ENCODE data around the gene EPB41L4A. TPM values are rescaled to one million over a fixed set of nuclear protein-coding genes. Genes with fewer than 3 reads are reported as not detected.

Gene EPB41L4A
- polyA plus RNA-seq, 1 donor (not counting 4 experiments of a cell fraction or from before 2014, with no cell fraction given) = 3.5 TPM

- no peak for FAIRE-seq
- dilution Hi-C loops (cut with MboI; ENCODE audit: extremely low pct_ligation_motif_present, low sequenced_read_pairs) = no loop called here
- Histone ChIP-seq H2AFZ (ENCODE audit: control insufficient read depth, low read length) (no peak overlapping the region), H3K27ac (ENCODE audit: control insufficient read depth, insufficient read depth, low read length) (no peak overlapping the region), H3K4me3 (ENCODE audit: control insufficient read depth in 2 of 3, extremely low read depth in 1 of 3, insufficient read depth in 2 of 3, low read depth in 1 of 3, low read length in 3 of 3) (no peak overlapping the region), H3K27me3 (ENCODE audit: control insufficient read depth, extremely low read depth, insufficient read depth, low read length) (no peaks in the 10 kb centered on the region), H4K20me1 (ENCODE audit: control insufficient read depth, extremely low read depth, insufficient read depth, low read length) (no peaks in the 10 kb centered on the region), H3K36me3 (ENCODE audit: control insufficient read depth in 2 of 2, extremely low read depth in 1 of 2, insufficient read depth in 2 of 2, low read length in 2 of 2) (no peaks in the 10 kb centered on the region), H3K4me1 (ENCODE audit: control insufficient read depth, extremely low read depth, insufficient read depth, low read length) (no peaks in the 10 kb centered on the region), H3K9me3 (ENCODE audit: control insufficient read depth, low read depth, low read length) (no peaks in the 10 kb centered on the region), H3K79me2 (ENCODE audit: control insufficient read depth, insufficient read depth, low read length) (no peaks in the 10 kb centered on the region), H3K9me1 (ENCODE audit: control insufficient read depth, extremely low read depth, insufficient read depth, low read length) (no peaks in the 10 kb centered on the region), H3K9ac (ENCODE audit: control insufficient read depth, extremely low read depth, insufficient read depth, low read length) (no peak overlapping the region), H3K4me2 (ENCODE audit: control insufficient read depth, extremely low read depth, insufficient read depth, low read depth, low read length) (no peak overlapping the region)
- TF ChIP-seq EZH2 (IDR thresholded peaks at IDR 0.05; ENCODE audit: low read length) = no peak
- TF ChIP-seq CTCF (optimal IDR thresholded peaks at IDR 0.05 in 1 of 3, IDR thresholded peaks at IDR 0.05 in 1 of 3, conservative IDR thresholded peaks at IDR 0.05 in 1 of 3; ENCODE audit: extremely low read depth in 1 of 3, insufficient read depth in 2 of 3, low read length in 3 of 3) = no peak
- no peak for DNase-seq (ENCODE audit: low read depth, low spot score)
Measured at GRCh38 chr5:112338681-112339337, 80.3 kb downstream of the EPB41L4A start.

- H4K20me1 ChIP-seq (ENCODE audit: control insufficient read depth, extremely low read depth, insufficient read depth, low read length) = no peaks in the 10 kb centered on the region
- FAIRE-seq = no peak
- TF ChIP-seq CTCF (optimal IDR thresholded peaks at IDR 0.05 in 1 of 3, IDR thresholded peaks at IDR 0.05 in 1 of 3, conservative IDR thresholded peaks at IDR 0.05 in 1 of 3; ENCODE audit: extremely low read depth in 1 of 3, insufficient read depth in 2 of 3, low read length in 3 of 3) (no peak), EZH2 (IDR thresholded peaks at IDR 0.05; ENCODE audit: low read length) (no peak)
- no peaks in the 10 kb centered on the region for H3K79me2 ChIP-seq (ENCODE audit: control insufficient read depth, insufficient read depth, low read length)
- H3K9ac ChIP-seq (ENCODE audit: control insufficient read depth, extremely low read depth, insufficient read depth, low read length) = no peak overlapping the region
- H3K9me1 ChIP-seq (ENCODE audit: control insufficient read depth, extremely low read depth, insufficient read depth, low read length) = no peaks in the 10 kb centered on the region
- H3K36me3 ChIP-seq (ENCODE audit: control insufficient read depth in 2 of 2, extremely low read depth in 1 of 2, insufficient read depth in 2 of 2, low read length in 2 of 2) = no peaks in the 10 kb centered on the region
- no peak overlapping the region for H3K4me3 ChIP-seq (ENCODE audit: control insufficient read depth in 2 of 3, extremely low read depth in 1 of 3, insufficient read depth in 2 of 3, low read depth in 1 of 3, low read length in 3 of 3)
- no peaks in the 10 kb centered on the region for H3K27me3 ChIP-seq (ENCODE audit: control insufficient read depth, extremely low read depth, insufficient read depth, low read length)
- H3K4me2 ChIP-seq (ENCODE audit: control insufficient read depth, extremely low read depth, insufficient read depth, low read depth, low read length) = no peak overlapping the region
- dilution Hi-C loops (cut with MboI; ENCODE audit: extremely low pct_ligation_motif_present, low sequenced_read_pairs) = no loop called here
- no peak overlapping the region for H3K27ac ChIP-seq (ENCODE audit: control insufficient read depth, insufficient read depth, low read length)
- H3K4me1 ChIP-seq (ENCODE audit: control insufficient read depth, extremely low read depth, insufficient read depth, low read length) = no peaks in the 10 kb centered on the region
- no peak overlapping the region for H2AFZ ChIP-seq (ENCODE audit: control insufficient read depth, low read length)
- H3K9me3 ChIP-seq (ENCODE audit: control insufficient read depth, low read depth, low read length) = no peaks in the 10 kb centered on the region
- no peak for DNase-seq (ENCODE audit: low read depth, low spot score)
Measured at GRCh38 chr5:112333331-112333781, 85.7 kb downstream of the EPB41L4A start.

All from keratinocyte (primary cell).